GM10266 (cell line): ENCODE measurements around the gene EMILIN3.

Experiments used
- DNase-seq: peaks from one replicate; pipeline ENCODE4 v3.0.0; 2012; ENCODE audit errors: extremely low spot score
- CTCF ChIP-seq: IDR thresholded peaks from 2 replicates; pipeline ENCODE4 v1.5.1; 2012; ENCODE audit warnings: mild to moderate bottlenecking, low read depth; ENCODE audit not compliant: control insufficient read depth, insufficient read depth; ENCODE audit errors: missing control alignments

EMILIN3 gene

DNA sequence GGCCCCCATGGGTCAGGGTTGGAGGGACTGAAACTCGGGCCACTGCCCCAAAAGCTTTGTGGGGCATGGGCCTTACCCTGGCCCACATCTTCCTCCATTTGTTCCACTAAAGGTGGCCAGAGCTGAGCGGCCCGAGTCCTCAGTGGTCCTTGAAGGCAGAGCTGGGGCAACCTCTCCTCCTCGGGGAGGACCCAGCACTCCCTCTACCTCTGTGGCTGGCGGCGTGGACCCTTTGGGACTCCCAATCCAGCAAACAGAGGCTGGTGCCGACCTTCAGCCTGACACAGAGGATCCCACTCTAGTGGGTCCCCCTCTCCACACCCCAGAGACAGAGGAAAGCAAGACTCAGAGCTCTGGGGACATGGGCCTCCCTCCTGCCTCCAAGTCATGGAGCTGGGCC is 16.7 kb downstream of the EMILIN3 start:
- no peak for DNase-seq
- TF ChIP-seq CTCF: no peak

DNA sequence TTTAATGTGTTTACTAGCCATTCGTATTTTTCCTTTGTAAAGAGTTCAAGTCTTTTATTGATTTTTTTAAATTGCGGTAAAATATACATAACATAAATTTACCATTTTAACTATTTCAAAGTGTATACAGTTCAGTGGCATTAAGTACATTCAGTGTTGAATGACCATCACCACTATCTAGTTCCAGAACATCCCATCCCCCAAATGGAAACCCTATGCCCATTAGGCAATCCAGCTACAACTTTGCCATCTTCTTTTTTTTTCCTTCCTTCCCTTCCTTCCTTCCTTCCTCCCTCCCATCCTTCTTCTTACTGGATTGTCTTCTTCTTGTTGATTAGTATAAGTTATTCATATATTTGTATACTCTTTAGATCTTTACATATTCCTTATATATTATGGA is 17.4 kb downstream of the EMILIN3 start:
- no peak for TF ChIP-seq CTCF
- DNase-seq: no peak

DNA sequence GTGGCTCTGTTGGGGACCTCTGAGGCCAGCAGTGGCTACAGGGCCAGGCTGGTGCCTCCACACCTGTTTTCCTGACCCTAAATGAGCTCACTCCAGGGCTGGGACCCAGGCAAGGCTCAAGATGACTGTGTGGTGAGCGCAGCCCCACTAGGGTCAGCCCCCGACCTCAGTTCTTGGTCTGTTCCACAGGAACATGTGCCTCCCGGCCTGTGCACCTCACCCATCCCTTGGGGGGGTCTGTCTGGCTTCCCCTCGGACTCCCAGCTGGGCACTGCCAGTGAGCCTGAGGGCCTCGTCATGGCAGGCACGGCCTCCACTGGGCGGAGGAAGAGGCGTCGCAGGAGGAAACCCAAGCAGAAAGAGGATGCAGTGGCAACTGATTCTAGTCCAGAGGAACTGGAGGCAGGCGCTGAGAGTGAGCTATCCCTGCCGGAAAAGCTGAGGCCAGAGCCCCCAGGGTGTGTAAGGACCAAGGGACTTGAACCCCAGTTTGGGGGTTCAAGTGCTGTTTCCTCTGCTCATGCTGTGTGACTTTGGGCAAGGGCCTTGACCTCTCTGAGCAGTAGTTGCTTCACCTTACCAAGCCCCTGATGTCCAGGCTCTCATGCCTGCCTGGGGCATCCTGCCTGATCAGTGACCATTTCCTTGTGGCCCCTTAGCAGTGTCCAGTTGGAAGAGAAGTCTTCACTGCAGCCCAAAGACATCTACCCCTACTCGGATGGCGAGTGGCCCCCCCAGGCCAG is 18.0 kb downstream of the EMILIN3 start:
- no peak for TF ChIP-seq CTCF
- no peak for DNase-seq

DNA sequence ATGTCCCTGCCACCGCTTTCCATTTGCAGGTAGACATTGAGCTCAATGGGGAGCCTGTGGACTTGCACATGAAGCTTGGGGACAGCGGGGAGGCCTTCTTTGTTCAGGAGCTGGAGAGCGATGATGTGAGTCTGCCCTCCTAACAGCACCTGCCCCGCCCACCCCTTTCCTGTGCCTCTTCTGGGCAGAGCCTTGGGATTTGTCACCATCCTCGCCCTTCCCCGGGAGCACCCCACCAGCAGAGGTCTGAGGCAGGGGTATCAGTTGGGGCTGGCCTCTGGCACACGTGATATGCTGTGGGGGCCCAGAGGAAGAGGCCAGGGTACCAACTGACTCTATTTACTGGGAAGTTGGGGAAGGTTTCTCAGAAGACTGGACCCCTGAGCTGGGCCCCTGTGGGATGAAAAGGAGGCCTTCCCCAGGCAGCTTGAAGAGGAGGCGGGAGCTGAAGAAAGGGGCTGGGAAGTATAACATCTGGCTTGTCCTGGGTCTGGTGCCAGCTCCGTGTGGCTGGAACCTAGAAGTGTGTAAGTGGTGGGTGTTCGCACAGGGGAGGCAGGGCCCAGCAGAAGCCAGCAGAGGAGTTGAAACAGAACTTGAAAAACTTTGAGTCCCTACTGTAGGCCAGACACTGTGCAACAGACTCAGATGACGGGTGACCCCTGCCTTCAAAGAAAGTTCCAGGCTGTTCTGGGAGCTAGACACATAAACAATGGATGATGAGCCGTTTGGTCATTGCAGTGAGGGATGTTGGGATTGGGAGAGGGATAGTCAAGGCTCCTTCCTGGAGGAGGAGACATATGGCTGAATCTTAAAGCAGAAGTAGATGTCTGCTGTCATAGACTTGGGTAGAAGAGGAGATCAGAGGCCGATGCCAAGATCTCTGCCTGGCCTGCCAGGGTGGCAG is 18.8 kb downstream of the EMILIN3 start:
- TF ChIP-seq CTCF: no peak
- no peak for DNase-seq

DNA sequence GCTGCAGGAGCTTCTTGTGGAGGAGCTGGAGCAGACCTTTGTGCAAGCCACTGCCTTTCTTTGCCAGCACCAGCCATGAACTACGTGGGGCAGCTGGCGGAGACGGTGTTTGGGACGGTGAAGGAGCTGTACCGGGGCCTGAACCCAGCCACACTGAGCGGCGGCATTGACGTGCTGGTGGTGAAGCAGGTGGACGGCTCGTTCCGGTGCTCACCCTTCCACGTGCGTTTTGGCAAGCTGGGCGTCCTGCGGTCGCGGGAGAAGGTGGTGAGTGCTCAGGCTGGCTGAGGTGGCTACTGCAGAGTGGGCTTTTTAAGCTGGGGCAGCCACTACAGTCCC is 20.9 kb downstream of the EMILIN3 start:
- TF ChIP-seq CTCF: no peak
- DNase-seq: no peak

DNA sequence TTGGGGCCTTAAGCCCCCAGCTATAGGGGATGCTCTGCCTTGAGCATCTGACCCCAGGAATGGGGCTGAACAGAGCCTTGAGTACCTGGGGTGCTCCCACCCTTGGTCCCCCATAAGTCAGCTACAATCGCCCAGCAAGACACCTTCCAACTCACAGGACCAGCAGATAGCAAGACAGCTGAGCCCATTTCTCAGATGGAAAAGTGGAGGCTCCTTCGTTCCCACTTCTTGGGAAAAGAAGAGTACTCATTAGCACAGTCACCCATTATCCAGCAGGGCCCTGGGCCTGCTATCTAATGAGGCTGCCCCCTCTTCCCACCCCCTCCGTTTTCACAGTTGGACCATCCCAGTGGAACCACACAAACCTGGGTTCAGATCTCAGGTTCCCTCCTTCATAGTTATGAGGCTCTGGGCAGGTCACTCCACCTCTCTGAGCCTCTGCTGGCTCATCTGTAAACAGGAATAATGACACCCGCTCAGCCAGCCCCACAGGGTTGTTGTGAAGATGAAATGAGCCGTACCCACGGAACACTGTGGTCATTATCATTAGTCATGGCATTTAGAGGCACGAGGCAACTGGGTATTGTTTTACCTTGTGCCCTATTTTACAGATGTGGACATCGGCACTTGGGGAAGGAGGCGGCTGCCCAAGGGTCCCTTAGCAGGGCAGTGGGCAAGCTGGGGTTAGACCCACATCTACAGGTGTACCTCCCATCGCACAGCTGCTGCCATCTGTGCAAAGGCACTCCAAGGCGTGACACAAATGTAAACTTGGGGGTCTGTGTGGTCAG is 21.5 kb downstream of the EMILIN3 start:
- TF ChIP-seq CTCF: no peak
- no peak for DNase-seq
